Rectal smooth muscle tissue (tissue), 1 donor: ENCODE measurements around the gene MACC1.

Experiments used
- H3K27ac ChIP-seq: one replicate; pipeline ENCODE4 v1.7.0; 2013; ENCODE audit warnings: low read depth, low read length, inconsistent platforms
- H3K27me3 ChIP-seq: one replicate; pipeline ENCODE4 v1.7.0; 2013; ENCODE audit warnings: low read length; ENCODE audit not compliant: control insufficient read depth, insufficient read depth
- H3K36me3 ChIP-seq: one replicate; pipeline ENCODE4 v1.7.0; 2013; ENCODE audit warnings: low read length; ENCODE audit not compliant: control insufficient read depth, insufficient read depth
- H3K4me1 ChIP-seq: one replicate; pipeline ENCODE4 v1.7.0; 2013; ENCODE audit warnings: low read length; ENCODE audit not compliant: control insufficient read depth, insufficient read depth
- H3K4me3 ChIP-seq: one replicate; pipeline ENCODE4 v1.7.0; 2013; ENCODE audit warnings: low read length
- H3K9ac ChIP-seq: one replicate; pipeline ENCODE4 v1.7.0; 2013; ENCODE audit warnings: low read length

MACC1 gene

GRCh38 chr7:20217193-20217948 is at the start of gene MACC1:
MACC1 (minus strand) TSS chr7:20217384; CDS start chr7:20161862, 55,522 bp downstream.
- Histone ChIP-seq H3K36me3 (no peaks in the 10 kb centered on the region), H3K27ac (no peak within 1 kb of the TSS), H3K27me3 (no peaks in the 10 kb centered on the region), H3K4me1 (no peaks in the 10 kb centered on the region), H3K4me3 (peak within 1 kb of the TSS; percentile 40), H3K9ac (no peak within 1 kb of the TSS)

DNA sequence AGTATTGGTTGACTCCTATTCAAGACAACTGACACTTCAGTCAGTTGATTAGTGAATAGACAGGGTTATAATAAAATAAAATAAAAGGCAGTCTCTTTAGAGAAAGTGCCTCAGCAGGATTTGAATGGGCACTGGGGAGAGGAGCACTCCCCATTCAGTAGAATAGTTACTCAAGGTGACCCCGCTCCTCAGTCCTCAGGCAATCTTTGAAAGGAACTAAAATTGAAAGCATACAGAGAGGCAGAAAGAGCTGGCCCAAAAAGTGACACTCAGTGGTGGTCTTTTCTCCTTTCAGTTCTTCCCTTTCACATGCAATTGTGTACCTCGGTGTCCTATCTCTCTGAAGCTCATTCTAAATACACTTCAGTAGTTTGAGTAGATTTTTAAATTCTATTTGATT is 47.4 kb upstream of the MACC1 start:
- Histone ChIP-seq H3K36me3 (no peaks in the 10 kb centered on the region), H3K9ac (no peak overlapping the region), H3K4me3 (no peak overlapping the region), H3K4me1 (no peaks in the 10 kb centered on the region), H3K27ac (no peak overlapping the region), H3K27me3 (no peaks in the 10 kb centered on the region)

DNA sequence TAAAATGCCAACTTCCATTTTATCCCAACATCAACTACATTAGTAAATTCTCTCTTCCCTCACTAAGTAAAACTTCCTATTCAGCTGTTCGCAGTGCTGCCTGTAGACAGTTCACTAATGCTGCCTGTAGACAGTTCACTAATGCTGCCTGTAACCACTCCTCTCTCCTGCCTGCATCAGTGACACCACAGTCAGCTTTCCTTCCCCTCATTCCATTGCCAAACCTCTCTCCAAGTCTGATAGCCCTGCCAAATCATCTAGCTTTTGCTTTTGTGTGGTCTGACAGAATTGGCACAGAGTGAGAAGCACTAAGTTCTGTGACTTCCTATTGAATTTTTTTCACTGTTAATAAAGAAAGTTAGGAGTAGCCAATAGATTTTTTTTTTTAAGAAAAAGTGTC is 43.0 kb upstream of the MACC1 start:
- no peak overlapping the region for H3K9ac ChIP-seq

GRCh38 chr7:20257212-20257611 is 40.0 kb upstream of the MACC1 start:
- H3K27me3 ChIP-seq: no peaks in the 10 kb centered on the region
- no peaks in the 10 kb centered on the region for H3K4me1 ChIP-seq
- H3K4me3 ChIP-seq: no peak overlapping the region
- H3K27ac ChIP-seq: no peak overlapping the region
- H3K36me3 ChIP-seq: no peaks in the 10 kb centered on the region
- H3K9ac ChIP-seq: no peak overlapping the region

More for the DNA sequence above, 43.0 kb upstream of the MACC1 start:
- Histone ChIP-seq H3K4me3 (no peak overlapping the region), H3K27me3 (no peaks in the 10 kb centered on the region), H3K4me1 (no peaks in the 10 kb centered on the region), H3K27ac (no peak overlapping the region), H3K36me3 (no peaks in the 10 kb centered on the region)

DNA sequence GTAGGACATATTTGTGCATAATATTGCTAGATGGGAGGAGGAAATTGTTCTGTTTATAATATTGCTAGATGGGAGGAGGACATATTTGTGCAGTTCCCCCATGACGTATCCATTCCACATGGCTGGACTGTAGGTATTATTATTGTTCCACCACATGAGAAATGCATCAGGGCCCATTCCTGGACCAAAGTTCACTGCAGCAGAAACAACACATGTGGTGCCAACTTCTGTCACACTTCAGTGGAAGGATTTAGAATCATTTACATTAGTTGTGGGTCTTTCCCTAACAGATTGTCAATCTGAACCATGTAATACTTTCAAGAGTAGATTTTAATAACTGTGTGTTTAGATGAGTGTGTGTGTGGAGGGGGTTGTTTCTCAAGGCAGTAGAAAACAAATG is 32.7 kb upstream of the MACC1 start:
- H3K4me1 ChIP-seq: no peaks in the 10 kb centered on the region
- H3K36me3 ChIP-seq: no peaks in the 10 kb centered on the region
- H3K27me3 ChIP-seq: no peaks in the 10 kb centered on the region
- H3K9ac ChIP-seq: no peak overlapping the region
- H3K27ac ChIP-seq: no peak overlapping the region
- H3K4me3 ChIP-seq: no peak overlapping the region

DNA sequence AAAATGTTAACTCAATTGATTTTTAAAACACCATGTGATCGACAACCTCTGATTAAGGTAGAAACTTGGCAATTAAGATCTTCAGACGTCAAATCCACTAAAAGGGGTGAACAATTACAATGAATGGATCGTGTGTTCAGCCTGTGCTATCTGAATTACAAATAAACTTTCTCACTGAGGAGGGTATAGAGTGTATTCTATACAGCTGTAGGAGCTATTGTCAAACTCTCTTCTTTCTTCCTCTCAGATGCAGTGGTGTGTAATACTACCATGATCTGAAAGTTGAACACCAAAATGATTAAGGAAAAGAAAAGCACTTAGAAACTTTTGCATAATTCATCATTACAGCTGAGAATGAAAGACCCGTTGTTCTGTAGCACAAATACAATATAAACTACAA is 32.2 kb upstream of the MACC1 start:
- Histone ChIP-seq H3K27me3 (no peaks in the 10 kb centered on the region), H3K36me3 (no peaks in the 10 kb centered on the region), H3K9ac (no peak overlapping the region), H3K4me1 (no peaks in the 10 kb centered on the region), H3K4me3 (no peak overlapping the region), H3K27ac (no peak overlapping the region)

- Histone ChIP-seq H3K27ac (no peak overlapping the region), H3K27me3 (no peaks in the 10 kb centered on the region), H3K36me3 (no peaks in the 10 kb centered on the region), H3K4me1 (no peaks in the 10 kb centered on the region), H3K9ac (no peak overlapping the region), H3K4me3 (no peak overlapping the region)
Measured at GRCh38 chr7:20246236-20246635, 29.1 kb upstream of the MACC1 start.

DNA sequence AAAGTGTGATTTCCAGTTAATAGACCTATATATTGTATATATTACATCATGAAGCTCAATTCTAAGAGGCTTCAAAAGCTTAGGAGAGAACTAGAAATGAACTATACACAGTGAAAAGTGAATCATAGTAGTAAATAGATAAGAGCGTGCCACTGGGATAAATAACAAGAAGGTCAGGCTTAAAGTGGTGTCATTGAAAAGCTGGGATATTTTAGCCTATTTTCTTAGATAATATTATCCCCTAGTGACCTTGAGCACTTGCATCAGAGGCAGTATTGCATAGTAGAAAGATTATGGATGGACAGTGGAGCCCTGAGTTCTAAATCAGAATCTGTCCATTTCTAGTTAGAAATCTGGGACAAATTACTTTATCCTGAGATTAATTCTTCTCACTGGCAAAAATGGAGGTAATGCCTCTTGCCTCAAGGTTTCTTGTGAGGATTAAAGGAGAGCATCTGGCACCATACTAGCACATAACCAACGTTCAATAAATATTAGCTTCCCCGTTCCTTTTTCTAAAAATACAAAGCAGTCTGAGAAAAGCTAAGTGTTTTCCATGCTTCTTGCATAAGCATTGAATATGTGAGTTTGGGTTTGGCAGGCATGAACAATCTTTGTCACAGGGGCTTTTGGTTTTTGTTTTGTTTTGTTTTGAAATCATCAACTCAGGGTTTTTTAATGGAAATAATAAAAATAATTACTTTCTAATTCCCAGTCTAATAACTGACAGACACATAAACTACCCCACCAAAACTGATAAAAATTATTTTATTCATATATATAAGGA is 27.3 kb upstream of the MACC1 start:
- H3K36me3 ChIP-seq: no peaks in the 10 kb centered on the region
- no peak overlapping the region for H3K4me3 ChIP-seq
- no peak overlapping the region for H3K27ac ChIP-seq
- no peak overlapping the region for H3K9ac ChIP-seq
- H3K27me3 ChIP-seq: no peaks in the 10 kb centered on the region
- H3K4me1 ChIP-seq: no peaks in the 10 kb centered on the region

DNA sequence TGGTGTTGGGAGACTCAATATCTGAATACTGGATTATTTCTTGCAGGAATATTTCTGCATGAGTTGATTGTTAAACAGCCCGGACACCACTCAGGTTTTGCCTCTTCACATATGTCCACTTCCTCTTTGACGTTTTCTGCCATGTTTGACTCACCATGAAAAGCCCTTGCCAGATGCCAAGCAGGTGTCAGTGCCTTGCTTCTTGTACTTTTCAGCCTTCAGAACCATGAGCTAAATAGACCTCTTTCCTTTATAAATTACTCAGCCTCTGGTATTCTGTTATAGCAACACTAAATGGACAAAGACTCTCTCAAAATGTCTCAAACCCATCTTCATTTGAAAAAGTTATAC is 24.7 kb upstream of the MACC1 start:
- Histone ChIP-seq H3K4me1 (no peaks in the 10 kb centered on the region), H3K9ac (no peak overlapping the region), H3K27ac (no peak overlapping the region)

DNA sequence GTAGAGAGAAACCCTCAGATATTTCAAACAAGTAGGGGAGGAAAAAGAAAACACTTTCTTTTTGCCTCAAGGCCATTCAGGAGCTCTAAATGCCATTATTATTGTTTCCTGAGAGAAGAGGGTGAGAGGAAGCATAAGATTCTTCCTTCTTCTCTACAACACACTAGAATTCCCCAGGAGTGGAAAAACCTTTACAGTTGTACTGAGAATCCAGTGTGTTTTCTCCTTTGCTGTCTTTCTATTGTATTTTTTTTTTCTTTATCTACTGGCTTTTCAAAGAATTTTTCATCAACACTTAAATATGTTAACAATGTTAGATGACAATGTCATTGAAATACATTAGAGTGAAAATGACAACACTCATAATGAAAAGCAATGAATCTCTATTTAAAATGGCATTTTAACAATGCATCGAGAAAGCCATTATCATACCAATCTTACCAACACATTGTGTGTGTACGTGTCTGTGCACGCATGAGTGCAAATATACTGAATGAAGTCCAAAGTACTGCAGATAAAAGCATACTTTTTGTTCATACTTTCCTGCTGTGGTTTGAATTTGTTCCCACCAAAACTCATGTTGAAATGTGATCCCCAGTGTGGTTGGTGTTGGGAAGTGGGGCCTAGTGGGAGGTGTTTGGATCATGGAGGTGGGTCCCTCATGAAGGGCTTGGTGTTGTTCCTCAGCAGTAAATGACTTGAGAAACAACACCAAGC is 24.2 kb upstream of the MACC1 start:
- no peak overlapping the region for H3K4me3 ChIP-seq
- H3K27me3 ChIP-seq: no peaks in the 10 kb centered on the region
- no peaks in the 10 kb centered on the region for H3K4me1 ChIP-seq
- H3K9ac ChIP-seq: no peak overlapping the region
- H3K27ac ChIP-seq: no peak overlapping the region
- H3K36me3 ChIP-seq: no peaks in the 10 kb centered on the region

More for the DNA sequence above, 24.7 kb upstream of the MACC1 start:
- H3K36me3 ChIP-seq: no peaks in the 10 kb centered on the region
- H3K27me3 ChIP-seq: no peaks in the 10 kb centered on the region
- H3K4me3 ChIP-seq: no peak overlapping the region

DNA sequence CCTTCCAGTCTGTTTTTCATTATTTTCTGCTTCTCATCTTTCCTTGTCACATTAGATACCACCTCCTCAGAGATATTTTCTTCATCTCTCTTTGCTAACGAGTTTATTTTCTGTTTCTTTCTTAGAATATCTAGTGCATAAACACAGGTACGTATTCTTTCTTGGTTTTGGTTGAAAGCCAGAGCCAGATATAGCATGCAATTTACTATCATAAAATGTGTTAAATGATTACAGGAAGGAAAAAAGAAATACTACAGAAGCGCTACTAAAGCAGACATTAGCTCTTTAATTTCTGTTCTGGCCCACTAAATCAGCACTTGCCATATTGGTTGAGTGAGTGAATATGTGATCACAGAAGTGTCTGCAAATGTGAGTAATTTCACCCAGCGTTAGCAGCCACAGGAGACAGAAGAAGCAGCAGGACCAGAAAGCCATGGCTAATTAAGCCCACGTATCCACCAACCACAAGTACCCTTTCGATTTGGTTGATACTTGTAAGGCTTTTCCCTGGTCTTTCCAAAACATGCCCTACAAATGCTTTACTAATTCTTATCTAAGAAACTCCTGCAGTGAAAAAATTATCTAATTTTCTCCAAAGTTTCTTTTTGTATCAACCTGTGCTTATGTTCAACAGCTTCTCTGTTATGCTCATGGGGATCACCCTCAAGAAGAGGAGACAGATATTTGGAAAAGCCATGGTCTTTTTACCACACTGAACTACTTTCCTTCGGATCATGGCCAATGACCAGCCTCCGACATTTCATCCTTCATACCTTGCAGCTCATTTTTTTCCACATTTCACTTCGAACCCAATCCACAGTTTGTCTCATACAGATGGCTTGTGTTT is 23.1 kb upstream of the MACC1 start:
- Histone ChIP-seq H3K27me3 (no peaks in the 10 kb centered on the region), H3K36me3 (no peaks in the 10 kb centered on the region), H3K27ac (no peak overlapping the region), H3K4me3 (no peak overlapping the region), H3K9ac (no peak overlapping the region), H3K4me1 (no peaks in the 10 kb centered on the region)
